ENCODE measurements around the gene WDR49.

DNA sequence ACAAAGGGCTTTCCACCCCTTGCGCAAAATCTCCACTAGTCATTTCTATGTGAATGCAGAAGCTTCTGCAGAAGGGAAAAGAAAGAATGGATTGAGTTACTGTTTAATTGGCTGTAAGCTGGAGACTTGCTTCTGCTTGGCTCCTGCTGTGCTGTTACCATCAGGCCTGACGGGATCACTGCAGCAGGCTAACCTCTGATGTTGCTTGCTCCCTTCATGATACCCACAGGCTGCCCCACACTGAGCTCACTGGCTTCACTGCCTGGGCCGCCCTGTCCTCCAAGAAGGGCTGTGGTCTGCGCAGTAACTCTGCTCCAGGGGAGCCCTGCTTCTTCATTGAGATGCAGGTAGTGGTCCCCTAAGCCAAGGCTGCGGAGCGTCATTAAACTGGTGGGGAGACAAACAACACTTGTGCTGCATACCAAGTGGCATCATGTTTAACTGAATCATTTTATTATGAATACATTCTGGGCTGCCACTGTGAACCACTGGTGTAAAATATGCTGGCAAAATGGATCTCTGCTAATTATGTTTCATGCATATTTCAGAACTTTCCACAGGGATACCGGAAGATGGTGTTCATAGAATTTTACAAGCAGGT is 78.6 kb downstream of the WDR49 start:
- TF ChIP-seq YY1 (IDR thresholded peaks at IDR 0.05; ENCODE audit: insufficient read depth, insufficient read length): no peak
- TF ChIP-seq SUZ12 (IDR thresholded peaks at IDR 0.05; ENCODE audit: extremely low read depth, insufficient read depth, insufficient read length): no peak
